NCI-H1694 (cell line): Measurements from ENCODE around the gene SMIM44.
"Not testable (repeated sequence)": the region's sequence is repeated elsewhere in the genome, so short reads cannot be mapped to it uniquely, and the experiment has no call there.

ENCODE experiments used
- DNase-seq: peaks from one replicate; lab custom pipeline; 2025; lab: John Stamatoyannopoulos, UW

The SMIM44 gene

DNA sequence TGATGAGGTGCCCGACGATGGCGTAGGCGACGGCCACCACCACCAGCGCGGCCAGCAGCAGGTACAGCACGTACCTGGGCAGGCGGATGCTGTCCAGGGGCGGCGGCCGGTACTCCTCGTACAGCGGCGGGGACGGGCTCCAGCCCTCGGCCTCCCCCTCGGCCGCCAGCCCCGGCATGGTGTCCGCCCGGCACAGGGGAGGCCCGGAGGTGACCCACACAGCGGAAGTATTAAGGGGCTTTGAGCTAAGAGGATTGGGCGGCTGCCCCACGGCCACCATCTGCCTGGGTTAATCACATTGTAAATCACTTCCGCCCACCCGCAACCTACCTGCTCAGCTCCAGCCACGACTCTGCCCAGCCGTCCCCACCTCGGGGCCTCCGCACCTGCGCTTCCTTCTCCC, at the start of gene SMIM44:
SMIM44 (minus strand) TSS at position 216 of the 403 bp plus-strand sequence; CDS start at position 178, 38 bp downstream.
- no peak for DNase-seq

DNA sequence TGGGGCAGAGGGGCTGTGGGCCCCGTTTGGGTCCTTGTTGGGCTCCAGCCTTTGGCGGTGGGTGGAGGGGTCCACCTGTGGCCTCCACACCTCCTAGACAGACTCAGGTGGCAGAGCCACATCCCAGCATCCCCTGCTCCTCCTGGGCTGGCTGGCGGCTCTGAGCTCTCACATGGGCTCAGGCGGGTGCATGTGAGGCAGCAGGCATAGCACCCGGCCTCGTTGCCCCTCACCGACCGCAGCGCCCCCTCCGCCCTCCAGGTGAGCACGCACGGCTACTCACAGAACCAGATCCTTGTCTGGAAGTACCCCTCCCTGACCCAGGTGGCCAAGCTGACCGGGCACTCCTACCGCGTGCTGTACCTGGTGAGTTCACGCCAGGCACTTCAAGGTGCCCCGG, 49.8 kb upstream of the SMIM44 start:
- DNase-seq = no peak

DNA sequence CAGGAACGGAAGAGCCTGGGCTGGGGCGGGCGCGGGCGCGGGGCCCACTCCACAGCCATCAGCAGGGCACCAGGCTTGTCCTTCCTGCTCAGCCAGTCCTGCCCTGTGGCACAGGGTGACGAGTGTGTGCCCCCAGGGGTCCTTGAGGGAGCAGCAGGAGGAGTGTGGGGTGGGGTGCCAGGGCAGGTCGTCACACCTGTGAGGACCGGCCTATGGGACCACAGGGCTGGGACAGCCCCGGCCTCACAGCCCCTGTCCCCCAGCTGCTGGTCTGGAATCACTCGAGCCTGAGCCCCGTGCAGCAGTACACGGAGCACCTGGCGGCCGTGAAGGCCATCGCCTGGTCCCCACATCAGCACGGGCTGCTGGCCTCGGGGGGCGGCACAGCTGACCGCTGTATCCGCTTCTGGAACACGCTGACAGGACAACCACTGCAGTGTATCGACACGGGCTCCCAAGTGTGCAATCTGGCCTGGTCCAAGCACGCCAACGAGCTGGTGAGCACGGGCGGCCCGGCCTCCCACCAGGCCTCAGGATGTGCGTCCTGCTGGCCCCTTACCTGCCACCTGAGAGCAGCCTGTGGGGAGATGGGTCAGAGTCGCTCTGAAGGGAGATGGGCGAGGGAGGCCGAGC, 49.0 kb upstream of the SMIM44 start:
- no peak for DNase-seq

DNA sequence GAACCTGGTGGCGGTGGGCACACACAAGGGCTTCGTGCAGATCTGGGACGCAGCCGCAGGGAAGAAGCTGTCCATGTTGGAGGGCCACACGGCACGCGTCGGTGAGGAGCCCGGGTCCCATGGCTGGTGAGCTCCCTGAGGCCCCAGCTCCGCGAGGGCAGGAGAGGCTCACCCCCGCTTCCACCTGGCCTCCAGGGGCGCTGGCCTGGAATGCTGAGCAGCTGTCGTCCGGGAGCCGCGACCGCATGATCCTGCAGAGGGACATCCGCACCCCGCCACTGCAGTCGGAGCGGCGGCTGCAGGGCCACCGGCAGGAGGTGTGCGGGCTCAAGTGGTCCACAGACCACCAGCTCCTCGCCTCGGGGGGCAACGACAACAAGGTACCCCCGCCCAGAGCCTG, 48.5 kb upstream of the SMIM44 start:
- DNase-seq = no peak

DNA sequence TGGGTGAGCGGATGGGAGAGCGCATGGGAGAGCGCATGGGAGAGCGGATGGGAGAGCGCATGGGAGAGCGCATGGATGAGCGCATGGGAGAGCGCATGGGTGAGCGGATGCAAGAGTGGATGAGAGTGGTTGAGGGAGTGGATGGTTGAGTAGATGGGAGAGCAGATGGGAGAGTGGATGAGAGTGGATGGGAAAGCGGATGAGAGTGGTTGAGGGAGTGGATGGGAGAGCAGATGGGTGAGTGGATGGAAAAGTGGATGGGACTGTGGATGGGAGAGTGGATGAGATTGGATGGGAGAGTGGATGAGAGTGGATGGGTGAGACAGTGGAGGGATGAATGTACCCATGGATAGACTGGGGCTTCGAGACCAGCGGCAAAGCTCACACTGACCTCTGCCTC, 47.1 kb upstream of the SMIM44 start:
- no peak for DNase-seq

DNA sequence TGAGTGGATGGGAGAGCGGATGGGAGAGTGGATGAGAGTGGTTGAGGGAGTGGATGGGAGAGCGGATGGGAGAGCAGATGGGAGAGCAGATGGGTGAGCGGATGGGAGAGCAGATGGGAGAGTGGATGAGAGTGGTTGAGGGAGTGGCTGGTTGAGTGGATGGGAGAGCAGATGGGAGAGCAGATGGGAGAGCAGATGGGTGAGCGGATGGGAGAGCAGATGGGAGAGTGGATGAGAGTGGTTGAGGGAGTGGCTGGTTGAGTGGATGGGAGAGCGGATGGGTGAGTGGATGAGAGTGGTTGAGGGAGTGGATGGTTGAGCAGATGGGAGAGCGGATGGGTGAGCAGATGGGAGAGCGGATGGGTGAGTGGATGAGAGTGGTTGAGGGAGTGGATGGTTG, 46.1 kb upstream of the SMIM44 start:
- DNase-seq = not testable (repeated sequence)

DNA sequence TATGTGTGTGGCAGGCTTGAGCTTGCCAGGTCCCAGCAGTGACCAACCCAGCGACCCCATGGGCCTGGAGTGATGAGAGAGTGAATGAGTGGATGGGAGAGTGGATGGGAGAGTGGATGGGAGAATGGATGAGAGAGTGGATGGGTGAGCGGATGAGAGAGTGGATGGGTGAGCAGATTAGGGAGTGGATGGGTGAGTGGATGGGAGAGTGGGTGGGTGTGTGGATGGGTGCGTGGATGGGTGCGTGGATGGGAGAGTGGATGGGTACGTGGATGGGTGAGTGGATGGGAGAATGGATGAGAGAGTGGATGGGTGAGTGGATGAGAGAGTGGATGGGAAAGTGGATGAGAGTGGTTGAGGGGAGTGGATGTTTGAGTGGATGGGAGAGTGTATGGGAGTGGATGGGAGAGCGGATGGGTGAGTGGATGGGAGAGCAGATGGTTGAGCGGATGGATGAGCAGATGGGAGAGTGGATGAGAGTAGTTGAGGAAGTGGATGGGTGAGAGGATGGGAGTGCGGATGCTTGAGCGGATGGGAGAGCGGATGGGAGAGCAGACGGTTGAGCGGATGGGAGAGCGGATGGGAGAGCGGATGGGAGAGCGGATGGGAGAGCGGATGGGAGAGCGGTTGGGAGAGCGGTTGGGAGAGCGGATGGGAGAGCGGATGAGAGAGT, 45.4 kb upstream of the SMIM44 start:
- no peak for DNase-seq

DNA sequence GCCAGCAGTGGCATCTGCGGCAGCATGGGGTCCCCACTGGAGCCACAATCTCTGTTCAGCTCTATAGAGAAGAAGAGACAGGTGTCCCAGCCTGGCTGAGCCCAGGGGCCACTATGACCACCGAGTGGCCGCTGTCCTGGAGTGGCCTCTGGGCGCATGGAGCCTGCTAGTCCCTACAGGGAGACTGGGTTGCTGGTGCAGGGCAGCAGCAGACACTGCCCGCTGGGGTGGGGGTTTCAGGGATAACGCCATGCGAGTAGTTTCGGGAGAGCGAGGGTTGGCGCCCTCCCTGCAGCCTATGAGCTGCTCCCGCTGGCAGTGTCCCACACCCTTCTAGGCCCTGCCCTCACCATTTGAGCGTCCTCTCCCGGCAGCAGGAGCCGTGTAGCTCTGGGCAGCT, 44.8 kb upstream of the SMIM44 start:
- no peak for DNase-seq

DNA sequence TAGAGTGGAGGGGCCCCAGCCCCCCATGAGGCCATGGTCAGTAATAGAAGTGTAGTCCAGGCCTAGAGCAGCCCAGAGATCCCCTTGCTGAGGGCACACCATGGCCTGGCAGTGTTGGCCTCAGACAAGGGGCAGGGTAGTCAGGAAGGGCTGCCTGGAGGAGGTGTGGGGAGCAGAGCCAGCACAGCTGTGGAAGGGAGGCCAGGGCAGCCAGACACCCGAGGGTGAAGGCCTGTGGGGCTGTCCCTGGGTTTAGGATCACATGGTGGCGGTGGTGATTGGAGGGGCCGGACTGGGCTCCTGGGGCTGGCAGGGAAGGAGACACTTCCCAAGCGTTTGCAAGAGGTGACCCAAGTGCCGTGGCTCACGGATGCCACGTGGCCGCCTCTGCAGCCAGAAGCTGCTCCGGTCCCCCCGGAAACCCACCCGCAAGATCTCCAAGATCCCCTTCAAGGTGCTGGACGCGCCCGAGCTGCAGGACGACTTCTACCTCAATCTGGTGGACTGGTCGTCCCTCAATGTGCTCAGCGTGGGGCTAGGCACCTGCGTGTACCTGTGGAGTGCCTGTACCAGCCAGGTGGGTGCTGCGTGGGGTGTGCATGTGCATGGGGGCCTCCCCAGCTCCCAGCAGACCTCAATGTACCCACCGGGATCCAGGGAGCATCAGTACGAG, 44.1 kb upstream of the SMIM44 start:
- DNase-seq = no peak

DNA sequence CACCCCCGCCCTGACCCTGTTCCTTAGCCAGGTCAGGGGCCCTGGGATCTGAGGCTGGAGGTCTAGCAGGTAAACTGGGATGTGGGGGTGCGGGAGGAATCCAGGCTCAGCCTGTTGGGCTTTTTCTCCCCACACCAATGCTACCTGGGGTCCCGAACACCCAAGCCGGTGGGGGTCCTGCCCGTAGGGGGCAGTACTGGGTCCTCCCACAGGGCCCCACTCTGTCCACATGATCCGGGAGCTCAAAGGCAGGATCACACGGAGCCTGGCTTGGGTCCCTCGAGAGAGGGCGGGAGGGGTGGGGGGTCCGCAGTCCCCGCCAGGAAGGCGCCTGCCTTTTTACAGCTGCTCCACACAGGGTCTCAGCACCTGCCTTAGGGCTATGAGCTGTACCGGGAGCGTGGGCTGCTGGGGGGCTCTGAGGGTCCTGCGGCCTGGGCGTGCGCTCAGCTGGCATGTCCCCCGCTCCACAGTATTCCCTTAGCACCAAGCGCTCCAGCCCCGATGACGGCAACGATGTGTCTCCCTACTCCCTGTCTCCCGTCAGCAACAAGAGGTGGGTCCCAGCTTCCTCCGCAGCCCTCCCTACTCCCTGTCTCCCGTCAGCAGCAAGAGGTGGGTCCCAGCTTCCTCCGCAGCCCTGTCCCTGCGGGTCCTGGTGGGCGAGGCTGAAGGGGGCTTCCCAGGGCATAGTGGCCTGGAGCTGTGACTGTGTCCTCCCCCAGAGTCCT, 43.4 kb upstream of the SMIM44 start:
- DNase-seq = no peak

DNA sequence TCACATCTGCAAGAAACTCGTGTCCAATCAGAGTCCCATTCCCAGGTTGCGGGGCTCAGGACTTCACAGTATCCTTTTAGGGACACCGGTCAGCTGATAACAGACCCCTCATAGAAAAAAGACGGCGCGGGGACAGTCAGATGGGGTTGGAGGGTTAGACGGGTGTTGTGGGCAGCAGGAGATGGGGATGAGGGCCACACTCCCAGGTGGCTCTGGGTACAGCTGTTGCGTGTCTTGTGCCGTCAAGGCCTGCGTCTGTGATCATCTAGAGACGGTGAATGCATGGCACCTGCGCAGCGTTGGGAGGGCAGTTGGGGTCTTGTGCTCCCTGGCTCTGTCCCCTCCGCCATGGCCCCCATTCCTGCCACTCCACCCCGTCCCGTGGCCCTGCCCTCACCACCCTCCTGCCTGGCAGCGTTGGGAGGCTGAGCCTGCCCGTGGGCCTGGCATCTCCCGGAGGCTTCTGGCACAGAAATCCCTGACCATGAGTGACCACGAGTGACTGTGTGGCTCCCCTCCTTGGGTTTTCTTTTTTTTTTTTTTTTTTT, 41.7 kb upstream of the SMIM44 start:
- no peak for DNase-seq

DNA sequence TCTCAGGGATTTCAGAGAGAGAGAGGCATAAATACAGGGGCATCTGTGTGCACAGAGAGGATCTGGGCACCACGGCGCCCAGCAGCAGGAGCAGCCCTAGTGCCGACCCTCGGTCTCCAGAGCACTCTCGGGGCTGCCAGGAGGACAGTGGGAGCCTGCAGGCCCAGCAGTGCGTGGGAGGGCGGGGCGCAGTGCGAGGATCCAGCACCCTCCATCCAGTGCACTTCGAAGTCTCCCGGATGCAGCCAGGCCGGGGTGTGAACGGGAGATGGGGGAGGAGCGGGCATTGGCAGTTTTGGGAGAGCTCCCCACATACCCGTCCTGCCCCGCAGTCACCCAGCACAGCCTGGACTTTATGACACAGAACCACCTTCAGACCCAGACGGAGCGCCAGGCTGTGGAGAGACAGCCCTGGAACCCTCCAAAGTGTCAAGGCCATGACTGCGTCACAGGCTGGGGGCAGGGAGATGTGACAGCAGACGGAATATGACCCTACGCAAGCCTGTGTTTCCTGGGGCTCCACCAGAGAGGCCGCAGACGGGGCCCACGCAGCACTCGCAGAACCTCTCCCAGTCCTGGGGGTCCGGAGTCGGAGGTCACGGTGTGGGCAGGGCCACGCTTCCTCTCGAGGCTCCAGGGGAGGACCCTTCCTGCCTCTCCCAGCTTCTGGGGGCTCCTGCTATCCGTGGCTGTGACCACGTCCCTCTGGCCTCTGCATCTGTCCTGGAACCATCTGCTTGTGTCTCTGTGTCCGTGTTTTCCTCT, 41.0 kb upstream of the SMIM44 start:
- DNase-seq = no peak

DNA sequence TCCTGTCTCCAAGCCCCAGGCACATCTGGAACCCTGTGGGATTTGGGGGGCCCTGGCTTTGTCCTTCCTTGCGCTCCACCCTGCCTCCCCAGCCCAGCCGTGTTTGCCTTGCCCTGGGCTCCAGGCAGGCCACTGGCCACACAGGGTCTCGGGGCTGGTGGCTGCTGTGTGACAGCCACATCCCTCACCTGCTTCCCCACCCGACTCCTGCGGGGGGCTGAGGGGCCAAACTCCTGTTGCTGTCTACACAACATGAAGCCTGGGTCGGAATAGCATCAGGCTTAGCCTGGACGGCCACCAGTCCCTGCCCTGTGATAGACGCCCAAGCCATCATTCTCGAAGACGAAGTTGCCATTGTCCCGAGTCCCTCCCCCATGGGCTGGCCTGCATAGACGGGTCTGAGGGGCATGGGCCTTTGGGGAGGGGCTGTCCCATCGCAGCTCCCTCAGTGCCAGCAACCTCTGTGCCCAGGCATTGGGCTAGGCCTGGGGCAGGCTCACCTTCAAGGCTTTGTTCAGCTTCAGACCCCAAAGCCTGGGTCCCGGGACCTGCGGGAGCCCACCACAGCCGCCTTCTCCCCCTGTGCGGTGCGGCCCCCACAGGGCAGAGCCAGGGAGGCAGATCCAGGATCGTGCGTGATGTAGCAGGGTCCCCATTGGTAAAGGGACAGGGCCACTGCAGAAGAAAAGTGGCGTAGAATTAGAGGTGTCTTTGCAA, 40.3 kb upstream of the SMIM44 start:
- DNase-seq = no peak

DNA sequence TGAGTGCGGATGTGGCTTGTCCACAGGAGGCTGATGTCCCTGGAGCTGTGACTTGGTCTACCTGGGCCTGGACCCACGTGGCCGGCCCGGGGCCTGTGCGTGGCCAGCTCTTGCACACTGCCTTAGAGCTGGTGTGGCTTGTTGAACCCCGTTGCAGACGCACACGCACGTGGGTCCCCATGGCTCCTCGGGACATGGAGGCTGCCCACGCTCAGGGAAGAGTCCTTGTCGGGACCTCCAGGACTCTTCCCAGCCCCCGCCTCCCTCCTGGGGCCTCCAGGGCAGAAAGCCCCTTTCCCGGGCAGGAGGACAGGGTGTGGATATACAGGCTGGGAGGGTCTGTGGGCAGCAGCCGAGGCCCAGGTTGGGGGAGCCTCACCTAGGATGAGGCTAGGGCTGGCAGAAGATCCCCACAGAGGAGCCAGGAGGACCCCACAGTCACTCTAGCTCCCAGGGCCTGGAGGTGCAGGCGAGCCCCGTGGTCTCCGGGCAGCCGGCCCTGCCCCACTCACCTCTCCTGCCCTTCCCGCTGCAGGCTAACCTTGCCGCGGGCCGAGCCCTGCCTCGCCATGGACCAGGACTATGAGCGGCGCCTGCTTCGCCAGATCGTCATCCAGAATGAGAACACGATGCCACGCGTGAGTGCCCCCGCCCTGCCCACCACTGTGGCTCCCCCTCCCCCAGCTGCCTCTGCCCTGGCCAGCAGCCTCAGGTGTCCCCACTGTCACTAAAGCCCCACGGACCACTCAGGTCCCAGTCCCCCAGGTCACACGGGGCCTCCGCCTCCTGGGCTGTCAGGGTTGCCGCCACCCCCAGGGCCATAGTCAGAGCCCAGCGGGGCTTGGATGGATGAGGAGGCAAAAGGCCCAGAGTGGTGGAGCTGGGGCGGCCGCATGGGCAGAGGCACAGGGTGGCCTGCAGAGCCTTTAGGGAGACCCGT, 39.5 kb upstream of the SMIM44 start:
- no peak for DNase-seq

DNA sequence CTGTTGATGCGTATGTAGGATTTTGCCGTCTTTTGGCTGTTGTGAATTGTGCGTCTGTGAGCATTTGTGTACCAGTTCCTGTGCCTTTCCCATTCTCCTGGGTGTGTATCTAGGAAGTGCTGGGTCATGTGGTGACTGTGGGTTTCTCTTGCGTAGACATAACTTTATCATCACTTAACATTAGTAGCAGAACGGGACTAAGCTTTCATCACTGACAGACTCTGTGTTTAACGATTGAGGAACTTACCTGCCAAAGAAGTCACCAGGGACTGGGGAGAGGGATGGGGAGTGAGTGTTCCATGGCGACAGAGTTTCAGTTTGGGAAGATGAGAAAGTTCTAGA, 37.8 kb upstream of the SMIM44 start:
- no peak for DNase-seq

DNA sequence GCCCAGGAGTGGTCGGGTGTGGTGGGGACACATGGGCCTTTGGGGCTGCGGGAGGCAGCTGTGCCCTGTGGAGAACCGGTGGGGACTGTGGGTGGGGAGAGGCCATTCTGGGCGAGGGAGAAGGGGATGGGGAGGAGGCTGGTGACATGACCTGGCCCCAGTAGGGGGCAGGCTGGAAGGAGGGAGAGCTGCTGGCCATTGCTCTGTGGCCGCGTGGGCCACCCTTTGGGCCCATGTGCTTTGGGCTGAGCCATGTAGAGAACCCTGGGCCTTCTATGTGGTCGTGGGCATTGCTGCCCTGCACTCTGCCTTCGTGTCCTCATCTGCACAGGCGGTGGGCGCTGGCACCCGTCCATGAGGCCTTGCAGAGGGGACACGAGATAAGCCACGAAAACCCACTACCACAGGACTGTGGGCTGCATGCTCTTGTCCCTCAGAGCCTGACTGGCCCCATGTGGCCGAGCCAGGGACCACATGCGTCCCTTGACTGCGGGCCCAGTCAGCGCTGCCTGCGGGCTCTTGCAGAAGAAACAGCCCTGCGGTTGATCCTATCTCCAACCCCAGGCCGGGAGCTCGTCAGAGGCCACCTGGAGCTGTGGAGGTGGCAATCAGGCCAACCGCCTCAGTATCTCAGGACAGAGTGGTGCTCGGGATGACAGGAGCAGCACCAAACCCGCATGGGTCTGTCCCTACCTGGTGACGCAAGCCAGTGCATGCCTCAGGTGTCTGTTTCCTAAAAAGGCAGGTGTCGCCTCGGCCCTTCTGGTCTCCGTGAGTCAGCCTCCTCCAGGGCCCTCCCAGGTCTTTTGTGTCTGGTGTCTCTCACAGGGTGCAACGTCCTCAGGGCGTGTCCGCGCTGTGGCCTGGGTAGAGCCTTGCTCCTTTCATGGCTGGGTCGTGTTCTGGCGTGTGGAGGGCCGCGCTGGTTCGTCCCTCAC, 37.2 kb upstream of the SMIM44 start:
- no peak for DNase-seq

DNA sequence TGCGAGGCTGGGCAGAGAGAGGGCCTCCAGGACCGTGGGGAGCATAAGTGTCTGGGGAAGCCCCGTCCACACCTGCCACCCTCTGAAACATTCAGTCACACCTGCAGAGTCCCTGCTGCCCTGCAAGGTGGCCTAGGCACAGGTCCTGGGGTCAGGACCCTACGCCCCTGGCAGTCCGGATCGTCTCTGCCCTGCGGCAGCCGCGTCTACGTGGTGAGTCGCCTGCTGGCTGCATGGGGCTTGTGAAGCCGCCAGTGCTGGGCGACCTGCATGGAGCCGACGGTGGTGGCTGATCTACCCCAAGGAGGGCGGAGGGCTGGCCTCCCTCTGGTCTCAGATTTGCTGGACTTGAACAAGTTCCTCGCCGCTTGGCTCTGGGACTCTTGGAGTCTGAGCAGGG, 35.9 kb upstream of the SMIM44 start:
- no peak for DNase-seq

DNA sequence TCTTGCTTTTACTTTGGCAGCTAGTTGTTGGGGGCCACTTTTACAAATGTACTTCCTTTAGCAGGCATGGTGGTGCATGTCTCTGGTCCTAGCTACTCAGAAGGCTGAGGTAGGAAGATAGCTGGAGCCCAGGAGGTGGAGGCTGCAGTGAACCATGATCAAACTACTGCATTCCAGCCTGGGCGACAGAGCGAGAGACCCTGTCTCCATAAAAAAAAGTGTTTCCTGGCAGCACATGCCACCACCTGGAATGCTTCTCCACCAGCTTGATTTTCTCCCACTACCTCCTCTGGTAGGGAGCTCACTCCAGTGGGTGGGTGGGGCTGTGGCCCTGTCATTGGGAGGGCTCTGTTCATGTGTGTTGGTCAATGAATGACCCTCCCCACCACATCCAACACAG, 35.4 kb upstream of the SMIM44 start:
- no peak for DNase-seq

DNA sequence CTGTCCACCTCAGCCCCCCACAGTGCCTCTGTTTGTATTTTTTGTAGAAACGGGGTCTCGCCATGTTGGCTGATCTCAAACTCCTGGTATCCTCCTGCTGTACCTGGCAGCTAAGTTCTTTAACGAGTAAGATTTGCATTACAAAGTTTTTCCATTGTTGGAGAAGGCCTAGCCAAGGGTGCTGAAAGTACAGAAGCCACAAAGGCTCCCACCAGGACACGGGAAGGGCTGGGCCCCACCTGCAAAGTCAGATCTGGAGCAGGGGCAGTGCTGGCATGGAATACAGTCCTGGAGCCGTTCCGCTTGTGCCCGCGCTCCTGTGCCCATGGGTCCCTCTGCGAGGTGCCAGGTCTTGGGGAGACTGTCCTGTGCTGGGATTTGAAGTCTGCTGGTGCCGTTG, 35.0 kb upstream of the SMIM44 start:
- DNase-seq = no peak
